ENCODE results near the gene PRKCH. TPM values are rescaled to one million over a fixed set of nuclear protein-coding genes. Genes with fewer than 3 reads are reported as not detected.

Gene PRKCH
- total RNA-seq, result 229 and 292 TPM in 2 replicates

GRCh38 chr14:61321385-61322010 is at the start of gene PRKCH:
Gene PRKCH (plus strand): TSS chr14:61321579. CDS start chr14:61322102, 523 bp downstream.

GRCh38 chr14:61281186-61281947 is 40.0 kb upstream of the PRKCH start, which contains the start of gene TMEM30B:
Gene TMEM30B (minus strand): TSS chr14:61281338. CDS start chr14:61281147, 191 bp downstream.

Other genes starting within 250 kb of the PRKCH start
- 0.33 and 0.43 TPM in 2 replicates for gene TMEM30B, start 40.2 kb upstream of the PRKCH start, total RNA-seq

All from dermis lymphatic vessel endothelial cell (primary cell).